ENCODE measurements around the gene SARM1.
A peak's percentile ranks its signal among the peaks of the same experiment; 100 is the strongest.

SARM1 gene

DNA sequence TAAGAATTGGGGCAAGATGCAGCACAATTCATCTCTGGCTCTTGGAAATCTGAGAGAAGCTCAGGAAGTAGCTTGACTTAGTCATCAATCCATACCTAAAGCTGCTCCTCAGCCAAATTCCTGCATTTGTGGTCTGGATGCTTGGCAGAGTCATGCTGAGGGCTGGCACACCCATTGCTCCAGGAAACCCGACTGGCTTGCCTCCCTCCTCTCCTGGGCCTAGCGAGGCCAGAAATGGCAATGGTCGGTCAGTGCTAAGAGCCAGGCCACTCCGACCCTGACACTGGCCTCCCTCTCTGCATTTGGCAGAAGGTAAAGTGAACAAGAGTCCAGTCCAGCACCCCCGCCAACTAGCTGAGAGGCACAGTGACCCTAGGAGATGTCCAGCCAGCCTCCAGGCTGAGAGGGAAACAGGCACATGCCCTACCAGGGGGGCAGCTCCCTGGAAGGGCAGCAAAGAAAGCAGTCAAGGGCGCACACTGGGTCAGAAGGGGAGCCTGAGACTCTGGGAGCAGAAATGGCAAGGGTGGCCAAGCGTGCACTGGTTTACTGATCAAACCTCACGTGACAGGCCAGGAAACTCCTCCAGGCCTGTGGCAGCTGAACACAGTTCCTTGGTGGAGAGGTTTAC, 24.1 kb upstream of the SARM1 start:
- no peak for DNase-seq
- 0 out of 2 replicates have a peak, but pooled peaks cover 3% of the 10 kb centered on the region for H3K36me3 ChIP-seq
- H3K9me3 ChIP-seq, result no peaks in the 10 kb centered on the region
- TF ChIP-seq, protein P1, sequence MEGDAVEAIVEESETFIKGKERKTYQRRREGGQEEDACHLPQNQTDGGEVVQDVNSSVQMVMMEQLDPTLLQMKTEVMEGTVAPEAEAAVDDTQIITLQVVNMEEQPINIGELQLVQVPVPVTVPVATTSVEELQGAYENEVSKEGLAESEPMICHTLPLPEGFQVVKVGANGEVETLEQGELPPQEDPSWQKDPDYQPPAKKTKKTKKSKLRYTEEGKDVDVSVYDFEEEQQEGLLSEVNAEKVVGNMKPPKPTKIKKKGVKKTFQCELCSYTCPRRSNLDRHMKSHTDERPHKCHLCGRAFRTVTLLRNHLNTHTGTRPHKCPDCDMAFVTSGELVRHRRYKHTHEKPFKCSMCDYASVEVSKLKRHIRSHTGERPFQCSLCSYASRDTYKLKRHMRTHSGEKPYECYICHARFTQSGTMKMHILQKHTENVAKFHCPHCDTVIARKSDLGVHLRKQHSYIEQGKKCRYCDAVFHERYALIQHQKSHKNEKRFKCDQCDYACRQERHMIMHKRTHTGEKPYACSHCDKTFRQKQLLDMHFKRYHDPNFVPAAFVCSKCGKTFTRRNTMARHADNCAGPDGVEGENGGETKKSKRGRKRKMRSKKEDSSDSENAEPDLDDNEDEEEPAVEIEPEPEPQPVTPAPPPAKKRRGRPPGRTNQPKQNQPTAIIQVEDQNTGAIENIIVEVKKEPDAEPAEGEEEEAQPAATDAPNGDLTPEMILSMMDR (IDR thresholded peaks at IDR 0.05; ENCODE audit: low read depth, low read length), result no peak
- no peaks in the 10 kb centered on the region for H3K4me1 ChIP-seq
- no peak overlapping the region for H3K4me3 ChIP-seq (ENCODE audit: low read depth, low read length)
- H3K27me3 ChIP-seq, result no peaks in the 10 kb centered on the region

DNA sequence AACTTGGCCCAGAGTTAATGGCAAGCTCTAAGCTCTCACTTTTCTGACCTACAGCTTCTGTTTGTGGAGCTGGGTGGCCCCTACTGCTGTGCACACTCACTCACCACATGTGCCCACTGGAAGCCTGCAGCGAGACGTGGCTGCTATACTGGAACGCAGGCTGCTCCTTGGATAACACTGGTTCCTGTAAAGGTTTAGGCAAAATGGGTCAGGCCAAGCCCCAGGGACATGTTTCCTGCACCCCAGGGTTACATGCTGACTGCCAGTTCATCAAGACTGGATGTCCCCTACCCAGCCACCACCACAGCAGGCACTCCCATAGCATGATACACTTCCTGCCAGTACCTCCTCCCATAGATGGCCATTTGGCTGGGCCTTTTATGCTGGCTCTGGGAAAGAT, 22.5 kb upstream of the SARM1 start:
- no peaks in the 10 kb centered on the region for H3K9me3 ChIP-seq
- no peaks in the 10 kb centered on the region for H3K4me1 ChIP-seq
- H3K27me3 ChIP-seq, result no peaks in the 10 kb centered on the region
- DNase-seq, result no peak
- TF ChIP-seq, protein P1 (IDR thresholded peaks at IDR 0.05; ENCODE audit: low read depth, low read length), result no peak
- H3K4me3 ChIP-seq (ENCODE audit: low read depth, low read length), result no peak overlapping the region
- peaks cover 10% of the 10 kb centered on the region; the same call in 1 of the 2 replicates for H3K36me3 ChIP-seq

DNA sequence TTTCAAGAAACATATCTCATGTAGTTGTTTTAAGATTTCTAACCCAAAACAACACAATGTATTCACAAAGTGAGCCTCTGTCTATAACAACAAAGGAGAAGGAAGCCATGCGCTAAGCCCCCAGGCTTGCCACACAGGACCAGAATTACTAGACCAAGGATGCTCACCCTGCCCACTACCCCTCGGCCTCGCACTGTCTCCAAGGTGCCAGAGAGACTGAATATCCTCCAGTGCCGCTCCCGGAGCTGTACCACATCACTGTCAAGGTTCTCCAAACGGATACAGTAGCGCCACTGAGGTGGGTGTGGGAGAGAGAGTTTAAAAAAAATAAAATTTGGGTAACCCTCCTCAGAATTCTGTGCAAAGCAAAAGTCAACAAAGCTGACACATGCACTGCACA, 21.2 kb upstream of the SARM1 start:
- H3K9me3 ChIP-seq, result no peaks in the 10 kb centered on the region
- H3K36me3 ChIP-seq, result peaks cover 11% of the 10 kb centered on the region; the same call in 1 of the 2 replicates
- no peaks in the 10 kb centered on the region for H3K27me3 ChIP-seq
- no peak for DNase-seq
- H3K4me1 ChIP-seq, result no peaks in the 10 kb centered on the region
- no peak overlapping the region for H3K4me3 ChIP-seq (ENCODE audit: low read depth, low read length)
- TF ChIP-seq, protein P1 (IDR thresholded peaks at IDR 0.05; ENCODE audit: low read depth, low read length), result no peak

DNA sequence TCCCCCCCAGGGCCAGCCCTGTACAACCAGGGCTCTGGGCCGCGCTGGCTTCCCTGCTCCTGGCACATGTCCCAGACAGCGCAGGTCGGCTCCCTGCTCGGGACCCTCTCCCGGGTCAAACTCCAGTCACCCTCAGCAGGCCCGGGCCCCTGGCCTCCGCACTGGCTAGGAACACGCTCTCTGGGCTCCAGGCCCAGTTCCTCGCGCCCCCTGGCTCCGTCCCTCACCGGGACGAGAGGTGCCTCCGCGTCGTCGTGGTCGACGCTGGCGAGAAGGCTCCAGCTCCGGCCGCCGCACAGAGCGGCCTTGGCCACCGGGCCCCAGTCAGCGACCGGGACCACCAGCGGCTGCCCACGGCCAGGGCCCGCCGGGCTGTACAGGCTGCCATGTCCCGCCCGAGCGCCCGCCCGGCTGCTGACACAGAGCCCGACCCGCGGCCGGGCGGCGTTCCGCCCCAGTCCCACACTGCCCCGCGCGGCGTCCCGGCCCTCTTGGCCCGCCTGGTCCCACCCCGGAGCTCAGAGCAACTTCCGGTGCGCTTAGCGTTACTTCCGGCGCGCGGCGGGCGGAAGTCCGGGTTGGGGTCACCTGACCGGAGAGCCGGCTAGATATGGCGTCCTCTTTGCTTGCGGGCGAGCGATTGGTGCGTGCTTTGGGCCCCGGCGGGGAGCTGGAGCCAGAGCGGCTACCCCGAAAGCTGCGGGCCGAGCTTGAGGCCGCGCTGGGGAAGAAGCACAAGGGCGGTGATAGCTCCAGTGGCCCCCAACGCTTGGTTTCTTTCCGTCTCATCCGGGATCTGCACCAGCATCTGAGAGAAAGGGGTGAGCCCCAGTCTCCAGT, 14.2 kb upstream of the SARM1 start, which contains the start of gene POLDIP2:
POLDIP2 (minus strand) TSS at position 467 of the 840 bp plus-strand sequence; CDS start at position 388, 79 bp downstream.
- TF ChIP-seq, protein P1 (IDR thresholded peaks at IDR 0.05; ENCODE audit: low read depth, low read length), result no peak
- H3K27me3 ChIP-seq, result no peaks in the 10 kb centered on the region
- peak; percentile 92 for DNase-seq
- peaks cover 11% of the 10 kb centered on the region; the same call in 1 of the 2 replicates for H3K36me3 ChIP-seq
- H3K9me3 ChIP-seq, result no peaks in the 10 kb centered on the region
- no peaks in the 10 kb centered on the region for H3K4me1 ChIP-seq
- H3K4me3 ChIP-seq (ENCODE audit: low read depth, low read length), result peak within 1 kb of the TSS; percentile 88

DNA sequence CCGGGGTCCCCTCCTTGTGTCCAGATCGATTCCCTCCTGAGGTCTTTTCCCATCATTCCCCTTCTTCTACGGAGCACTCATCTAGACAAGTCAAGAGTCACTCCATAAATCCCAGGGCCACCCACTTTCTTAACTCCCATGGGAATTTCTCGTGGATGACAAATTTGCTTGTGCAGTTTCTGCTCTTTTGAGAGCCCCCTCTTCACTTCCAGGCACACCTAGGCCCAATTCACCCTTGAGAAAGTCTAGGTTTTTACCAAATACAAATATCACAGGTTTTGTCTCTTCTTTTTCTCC, 13.6 kb upstream of the SARM1 start:
- Histone ChIP-seq H3K9me3 (no peaks in the 10 kb centered on the region), H3K4me1 (no peaks in the 10 kb centered on the region), H3K27me3 (no peaks in the 10 kb centered on the region), H3K36me3 (peaks cover 10% of the 10 kb centered on the region; the same call in 1 of the 2 replicates), H3K4me3 (ENCODE audit: low read depth, low read length) (peak overlapping the region; percentile 88)
- TF ChIP-seq, protein P1 (IDR thresholded peaks at IDR 0.05; ENCODE audit: low read depth, low read length), result no peak
- DNase-seq, result no peak

DNA sequence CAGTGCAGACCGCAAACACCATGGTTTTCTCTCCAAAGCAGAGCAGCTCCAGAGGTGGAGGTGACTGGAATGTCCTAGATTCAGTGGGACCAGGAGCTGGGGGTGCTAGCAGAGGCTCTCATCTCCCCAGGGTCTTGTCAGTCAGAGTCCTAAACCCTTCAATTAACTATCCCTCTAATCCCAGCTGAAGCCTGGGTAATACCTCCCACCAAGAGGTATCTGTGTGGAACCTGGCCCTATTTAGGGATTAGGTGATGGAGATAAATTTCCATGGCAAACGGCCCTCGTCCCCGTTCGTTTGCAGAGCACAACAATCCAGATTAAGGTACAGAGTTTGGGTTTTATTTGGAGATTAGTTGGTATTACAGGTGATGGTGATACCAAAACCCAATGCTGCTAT, 8.3 kb upstream of the SARM1 start:
- Histone ChIP-seq H3K36me3 (0 out of 2 replicates have a peak, but pooled peaks cover 3% of the 10 kb centered on the region), H3K4me3 (ENCODE audit: low read depth, low read length) (no peak overlapping the region), H3K9me3 (no peaks in the 10 kb centered on the region), H3K27me3 (no peaks in the 10 kb centered on the region), H3K4me1 (no peaks in the 10 kb centered on the region)
- TF ChIP-seq, protein P1 (IDR thresholded peaks at IDR 0.05; ENCODE audit: low read depth, low read length), result no peak
- DNase-seq, result no peak
